ENCODE measurements around the gene HCRTR1.

The HCRTR1 gene

GRCh38 chr1:31671561-31672201, 54.2 kb downstream of the HCRTR1 start:
- Histone ChIP-seq H3K36me3 (ENCODE audit: control insufficient read depth, insufficient read depth, low read length) (no peaks in the 10 kb centered on the region), H3K4me3 (replicated peaks; ENCODE audit: low read depth, low read length) (no peak overlapping the region), H3K27me3 (replicated peaks; ENCODE audit: control insufficient read depth, insufficient read depth, low read length) (no peaks in the 10 kb centered on the region; the same call in none of the 2 replicates)
- no peak for DNase-seq (ENCODE audit: extremely low read depth, insufficient read length)
- TF ChIP-seq CTCF (IDR thresholded peaks at IDR 0.05; ENCODE audit: insufficient read depth, low read length, poor library complexity, severe bottlenecking) = no peak

- no peak for TF ChIP-seq CTCF (IDR thresholded peaks at IDR 0.05; ENCODE audit: insufficient read depth, low read length, poor library complexity, severe bottlenecking)
Observed at GRCh38 chr1:31672986-31673385, 55.5 kb downstream of the HCRTR1 start.

GRCh38 chr1:31673433-31673832, 55.9 kb downstream of the HCRTR1 start:
- no peak for TF ChIP-seq CTCF (IDR thresholded peaks at IDR 0.05; ENCODE audit: insufficient read depth, low read length, poor library complexity, severe bottlenecking)
- no peak overlapping the region for H3K4me3 ChIP-seq (replicated peaks; ENCODE audit: low read depth, low read length)
- H3K27me3 ChIP-seq (replicated peaks; ENCODE audit: control insufficient read depth, insufficient read depth, low read length) = no peaks in the 10 kb centered on the region; the same call in none of the 2 replicates
- no peak for DNase-seq (ENCODE audit: extremely low read depth, insufficient read length)
- no peaks in the 10 kb centered on the region for H3K36me3 ChIP-seq (ENCODE audit: control insufficient read depth, insufficient read depth, low read length)

More at GRCh38 chr1:31672986-31673385, 55.5 kb downstream of the HCRTR1 start:
- Histone ChIP-seq H3K4me3 (replicated peaks; ENCODE audit: low read depth, low read length) (no peak overlapping the region), H3K27me3 (replicated peaks; ENCODE audit: control insufficient read depth, insufficient read depth, low read length) (no peaks in the 10 kb centered on the region; the same call in none of the 2 replicates), H3K36me3 (ENCODE audit: control insufficient read depth, insufficient read depth, low read length) (no peaks in the 10 kb centered on the region)
- DNase-seq (ENCODE audit: extremely low read depth, insufficient read length) = no peak

- TF ChIP-seq CTCF (IDR thresholded peaks at IDR 0.05; ENCODE audit: insufficient read depth, low read length, poor library complexity, severe bottlenecking) = no peak
- no peak for DNase-seq (ENCODE audit: extremely low read depth, insufficient read length)
- Histone ChIP-seq H3K4me3 (replicated peaks; ENCODE audit: low read depth, low read length) (no peak overlapping the region), H3K27me3 (replicated peaks; ENCODE audit: control insufficient read depth, insufficient read depth, low read length) (no peaks in the 10 kb centered on the region; the same call in 1 of the 2 replicates), H3K36me3 (ENCODE audit: control insufficient read depth, insufficient read depth, low read length) (no peaks in the 10 kb centered on the region)
Observed at GRCh38 chr1:31674626-31675025, 57.1 kb downstream of the HCRTR1 start.

GRCh38 chr1:31675161-31675560, 57.7 kb downstream of the HCRTR1 start:
- Histone ChIP-seq H3K36me3 (ENCODE audit: control insufficient read depth, insufficient read depth, low read length) (no peaks in the 10 kb centered on the region), H3K4me3 (replicated peaks; ENCODE audit: low read depth, low read length) (no peak overlapping the region), H3K27me3 (replicated peaks; ENCODE audit: control insufficient read depth, insufficient read depth, low read length) (no peaks in the 10 kb centered on the region; the same call in 1 of the 2 replicates)
- DNase-seq (ENCODE audit: extremely low read depth, insufficient read length) = no peak
- no peak for TF ChIP-seq CTCF (IDR thresholded peaks at IDR 0.05; ENCODE audit: insufficient read depth, low read length, poor library complexity, severe bottlenecking)

All from GM06990 (cell line).